Activated T-helper 2 cell treated with anti-CD3 and anti-CD28 coated beads, Interferon-gamma antibody, Interleukin-2, Interleukin-4, amounts not matched to agents 10 μg/mL and 5 μg/mL and 100 μg/mL, durations not matched to agents 14 hours and 24 hours and 36 hours (primary cell): ENCODE measurements around the gene EZR. TPM values are rescaled to one million over a fixed set of nuclear protein-coding genes. Genes with fewer than 3 reads are reported as not detected.

Source experiments
- DNase-seq: peaks from one replicate; pipeline ENCODE4 v3.0.0; 2021; ENCODE audit warnings: low spot score
- H3K27ac Mint-ChIP-seq: one replicate; pipeline ENCODE4 v1.8.0; 2021; ENCODE audit warnings: mixed read lengths
- H3K27me3 Mint-ChIP-seq: one replicate; pipeline ENCODE4 v1.8.0; 2021; ENCODE audit warnings: low read depth, mixed read lengths
- H3K36me3 Mint-ChIP-seq: one replicate; pipeline ENCODE4 v1.8.0; 2021; ENCODE audit warnings: low read depth, mixed read lengths
- H3K4me1 Mint-ChIP-seq: one replicate; pipeline ENCODE4 v1.8.0; 2021; ENCODE audit warnings: low read depth, mixed read lengths
- H3K4me3 Mint-ChIP-seq: one replicate; pipeline ENCODE4 v1.8.0; 2021; ENCODE audit warnings: low read depth, mild to moderate bottlenecking, moderate library complexity, mixed read lengths
- H3K9me3 Mint-ChIP-seq: one replicate; pipeline ENCODE4 v1.8.0; 2021; ENCODE audit warnings: mixed read lengths
- intact Hi-C: fragments of 100-400 bp; cut with micrococcal nuclease; formaldehyde crosslinking; loops from one replicate; pipeline ENCODE4 v1.15.1; 2023
- total RNA-seq: library from RNA; stranded (reverse); gene quantifications from 2 replicates; pipeline ENCODE4 v1.2.3, GENCODE V29; 2022

The EZR gene
- total RNA-seq, 1 donor from 2014 or later = 204 TPM

- Mint-ChIP-seq H3K9me3 (no peaks in the 10 kb centered on the region), H3K27ac (no peak overlapping the region), H3K36me3 (peaks cover 90% of the 10 kb centered on the region), H3K4me3 (no peak overlapping the region), H3K27me3 (no peaks in the 10 kb centered on the region), H3K4me1 (peaks cover 4% of the 10 kb centered on the region)
- no peak for DNase-seq
- intact Hi-C loops = no loop called here
These were observed 36.1 kb downstream of the EZR start for GRCh38 chr6:158783167-158783450.

- intact Hi-C loops = no loop called here
- H3K36me3 Mint-ChIP-seq = peaks cover 90% of the 10 kb centered on the region
- H3K27ac Mint-ChIP-seq = peak overlapping the region; percentile 17
- no peaks in the 10 kb centered on the region for H3K9me3 Mint-ChIP-seq
- DNase-seq = no peak
- no peaks in the 10 kb centered on the region for H3K27me3 Mint-ChIP-seq
- peaks cover 4% of the 10 kb centered on the region for H3K4me1 Mint-ChIP-seq
- H3K4me3 Mint-ChIP-seq = no peak overlapping the region
These were observed 36.6 kb downstream of the EZR start for GRCh38 chr6:158782432-158783166.

- DNase-seq = no peak
- Mint-ChIP-seq H3K4me3 (no peak overlapping the region), H3K9me3 (no peaks in the 10 kb centered on the region), H3K27me3 (no peaks in the 10 kb centered on the region), H3K36me3 (peaks cover 90% of the 10 kb centered on the region), H3K27ac (peak overlapping the region; percentile 17), H3K4me1 (peaks cover 4% of the 10 kb centered on the region)
- intact Hi-C loops = no loop called here
These were observed 37.3 kb downstream of the EZR start for GRCh38 chr6:158781692-158782373.

GRCh38 chr6:158780988-158781691, 38.0 kb downstream of the EZR start:
- no peak for DNase-seq
- Mint-ChIP-seq H3K36me3 (peaks cover 88% of the 10 kb centered on the region), H3K4me1 (peaks cover 6% of the 10 kb centered on the region), H3K4me3 (no peak overlapping the region), H3K9me3 (no peaks in the 10 kb centered on the region), H3K27ac (no peak overlapping the region), H3K27me3 (no peaks in the 10 kb centered on the region)
- intact Hi-C loops = no loop called here

- intact Hi-C loops = no loop called here
- no peak for DNase-seq
- Mint-ChIP-seq H3K36me3 (peaks cover 89% of the 10 kb centered on the region), H3K9me3 (no peaks in the 10 kb centered on the region), H3K4me3 (no peak overlapping the region), H3K27me3 (no peaks in the 10 kb centered on the region), H3K4me1 (peaks cover 6% of the 10 kb centered on the region), H3K27ac (no peak overlapping the region)
These were observed 38.8 kb downstream of the EZR start for GRCh38 chr6:158780246-158780884.

GRCh38 chr6:158778005-158778527, 41.1 kb downstream of the EZR start:
- Mint-ChIP-seq H3K27ac (no peak overlapping the region), H3K4me1 (peaks cover 10% of the 10 kb centered on the region), H3K4me3 (no peak overlapping the region), H3K36me3 (peaks cover 85% of the 10 kb centered on the region), H3K9me3 (no peaks in the 10 kb centered on the region), H3K27me3 (no peaks in the 10 kb centered on the region)
- intact Hi-C loops = no loop called here
- DNase-seq = no peak

- Mint-ChIP-seq H3K9me3 (no peaks in the 10 kb centered on the region), H3K36me3 (peaks cover 86% of the 10 kb centered on the region), H3K4me3 (no peak overlapping the region), H3K4me1 (peaks cover 11% of the 10 kb centered on the region), H3K27me3 (no peaks in the 10 kb centered on the region), H3K27ac (no peak overlapping the region)
- intact Hi-C loops = no loop called here
- no peak for DNase-seq
These were observed 41.7 kb downstream of the EZR start for GRCh38 chr6:158777510-158777909.

GRCh38 chr6:158776737-158777136, 42.4 kb downstream of the EZR start:
- Mint-ChIP-seq H3K4me1 (peaks cover 16% of the 10 kb centered on the region), H3K36me3 (peaks cover 85% of the 10 kb centered on the region), H3K27ac (peak overlapping the region; percentile 35), H3K27me3 (no peaks in the 10 kb centered on the region), H3K9me3 (no peaks in the 10 kb centered on the region), H3K4me3 (no peak overlapping the region)
- no peak for DNase-seq
- intact Hi-C loops = no loop called here

GRCh38 chr6:158775832-158776231, 43.3 kb downstream of the EZR start:
- intact Hi-C loops = no loop called here
- no peaks in the 10 kb centered on the region for H3K27me3 Mint-ChIP-seq
- H3K4me1 Mint-ChIP-seq = peaks cover 22% of the 10 kb centered on the region
- H3K9me3 Mint-ChIP-seq = no peaks in the 10 kb centered on the region
- no peak for DNase-seq
- H3K36me3 Mint-ChIP-seq = peaks cover 85% of the 10 kb centered on the region
- no peak overlapping the region for H3K4me3 Mint-ChIP-seq
- H3K27ac Mint-ChIP-seq = no peak overlapping the region

GRCh38 chr6:158774717-158775449, 44.3 kb downstream of the EZR start:
- no peak for DNase-seq
- intact Hi-C loops = loop anchor here (5.0 kb wide), 1 partner anchor 197 kb away; no protein-coding TSS in a partner anchor
- Mint-ChIP-seq H3K4me1 (peaks cover 24% of the 10 kb centered on the region), H3K36me3 (peaks cover 87% of the 10 kb centered on the region), H3K27me3 (no peaks in the 10 kb centered on the region), H3K4me3 (no peak overlapping the region), H3K27ac (no peak overlapping the region), H3K9me3 (no peaks in the 10 kb centered on the region)

- no peak overlapping the region for H3K4me3 Mint-ChIP-seq
- peaks cover 22% of the 10 kb centered on the region for H3K4me1 Mint-ChIP-seq
- no peak for DNase-seq
- H3K9me3 Mint-ChIP-seq = no peaks in the 10 kb centered on the region
- no peak overlapping the region for H3K27ac Mint-ChIP-seq
- intact Hi-C loops = loop anchor here (5.0 kb wide), 1 partner anchor 198 kb away; no protein-coding TSS in a partner anchor
- peaks cover 90% of the 10 kb centered on the region for H3K36me3 Mint-ChIP-seq
- H3K27me3 Mint-ChIP-seq = no peaks in the 10 kb centered on the region
These were observed 45.4 kb downstream of the EZR start for GRCh38 chr6:158773581-158774449.
